H1 (cell line): Measurements from ENCODE around the gene CBS. TPM values are rescaled to one million over a fixed set of nuclear protein-coding genes. Genes with fewer than 3 reads are reported as not detected.

ENCODE experiments used
- CTCF ChIA-PET: fragments of 300-600 bp; sonication (Branson Sonifier 250); formaldehyde crosslinking; loops from one replicate; lab custom pipeline; 2021; ENCODE audit not compliant: partially characterized antibody; lab: Charles Lee
- POLR2A ChIA-PET: fragments of 300-600 bp; sonication (Branson Sonifier 250); formaldehyde crosslinking; loops from one replicate; lab custom pipeline; 2021; ENCODE audit warnings: inconsistent platforms; ENCODE audit not compliant: partially characterized antibody; lab: Charles Lee
- DNase-seq, 2 experiments: peaks; one replicate each; pipeline versions ENCODE4 v3.0.0 to v3.0.0-alpha.2; 2010 to 2022; ENCODE audit warnings: low spot score in 2 of 2, low read depth in 1 of 2, mixed read lengths in 1 of 2
- FAIRE-seq: peaks from 2 replicates; lab custom pipeline; 2011; peaks lifted over from hg19 to GRCh38; lab: Jason Lieb, UNC
- H2AFZ ChIP-seq: 2 replicates; pipeline ENCODE4 v1.8.1; 2012; ENCODE audit warnings: low read length, inconsistent platforms
- H2AK5ac ChIP-seq: 2 replicates; pipeline ENCODE4 v1.6.1; 2013; ENCODE audit warnings: low read depth, low read length
- H2BK120ac ChIP-seq: replicated peaks from 2 replicates; pipeline ENCODE3; 2013; ENCODE audit warnings: low read depth, low read length, inconsistent platforms
- H2BK12ac ChIP-seq: 2 replicates; pipeline ENCODE4 v1.6.1; 2013; ENCODE audit warnings: low read depth, low read length
- H2BK15ac ChIP-seq: 2 replicates; pipeline ENCODE4 v1.6.1; 2013; ENCODE audit warnings: low read length
- H2BK20ac ChIP-seq: 2 replicates; pipeline ENCODE4 v1.6.1; 2013; ENCODE audit warnings: low read length
- H2BK5ac ChIP-seq: 2 replicates; pipeline ENCODE4 v1.6.1; 2013; ENCODE audit warnings: low read depth, low read length
- H3K14ac ChIP-seq: 2 replicates; pipeline ENCODE4 v1.6.1; 2013; ENCODE audit warnings: inconsistent platforms; ENCODE audit not compliant: insufficient read length
- H3K18ac ChIP-seq: 2 replicates; pipeline ENCODE4 v1.6.1; 2013; ENCODE audit warnings: low read length; ENCODE audit errors: extremely low read depth
- H3K23ac ChIP-seq: 2 replicates; pipeline ENCODE4 v1.6.1; 2013; ENCODE audit warnings: inconsistent platforms; ENCODE audit not compliant: insufficient read length
- H3K23me2 ChIP-seq: 2 replicates; pipeline ENCODE4 v1.6.1; 2013; ENCODE audit warnings: low read depth, low read length
- H3K27ac ChIP-seq: 2 replicates; pipeline ENCODE4 v1.6.1; 2011; ENCODE audit warnings: low read depth, low read length, inconsistent platforms
- H3K27me3 ChIP-seq, 4 experiments: replicated peaks in 1 of 4; 1 replicate in 1 of 4; 2 replicates in 3 of 4; pipeline versions ENCODE4 v1.6.1 to v1.8.1; 2011 to 2013; ENCODE audit warnings: low read length in 3 of 4, mild to moderate bottlenecking in 3 of 4, inconsistent platforms in 2 of 4, mixed read lengths in 2 of 4, moderate library complexity in 1 of 4; ENCODE audit not compliant: control insufficient read depth in 3 of 4, insufficient read depth in 3 of 4; ENCODE audit errors: extremely low read depth in 1 of 4
- H3K36me3 ChIP-seq, 4 experiments: 2 replicates each; pipeline versions ENCODE4 v1.6.1 to v1.8.1; 2011 to 2013; ENCODE audit warnings: mild to moderate bottlenecking in 4 of 4, low read length in 3 of 4, moderate library complexity in 2 of 4, control low read depth in 1 of 4, inconsistent platforms in 1 of 4; ENCODE audit not compliant: insufficient read depth in 4 of 4, control insufficient read depth in 2 of 4
- H3K4ac ChIP-seq: replicated peaks from 2 replicates; pipeline ENCODE3; 2013; ENCODE audit warnings: low read length, low read depth, mixed read lengths, inconsistent platforms; ENCODE audit not compliant: insufficient read length
- H3K4me1 ChIP-seq, 4 experiments: replicated peaks in 1 of 4; 1 replicate in 1 of 4; 2 replicates in 3 of 4; pipeline versions ENCODE4 v1.6.1 to v1.8.1; 2011 to 2013; ENCODE audit warnings: low read length in 3 of 4, inconsistent platforms in 2 of 4, mixed read lengths in 1 of 4; ENCODE audit not compliant: insufficient read depth in 4 of 4, control insufficient read depth in 3 of 4
- H3K4me2 ChIP-seq, 2 experiments: 2 replicates each; pipeline versions ENCODE4 v1.6.1 to v1.8.1; 2011 to 2013; ENCODE audit warnings: low read depth in 2 of 2, low read length in 2 of 2, control low read depth in 1 of 2, inconsistent platforms in 1 of 2, mild to moderate bottlenecking in 1 of 2; ENCODE audit not compliant: insufficient read depth in 1 of 2
- H3K4me3 ChIP-seq, 4 experiments: fragments of 200-600, 300-600 bp in 1 of 4; sonication (generic), shearing (Covaris generic), sonication (Bioruptor Twin) in 1 of 4; 2 replicates each; pipeline versions ENCODE4 v1.5.1 to v1.8.1; 2011 to 2016; ENCODE audit warnings: low read length in 4 of 4, low read depth in 3 of 4, control low read depth in 2 of 4, inconsistent platforms in 2 of 4, mild to moderate bottlenecking in 2 of 4, mixed read lengths in 1 of 4, moderate library complexity in 1 of 4; ENCODE audit not compliant: insufficient read depth in 2 of 4; ENCODE audit errors: extremely low read depth in 1 of 4
- H3K56ac ChIP-seq: replicated peaks from 2 replicates; pipeline ENCODE3; 2013; ENCODE audit warnings: low read depth, mild to moderate bottlenecking, mixed read lengths, low read length, inconsistent platforms; ENCODE audit not compliant: insufficient read length
- H3K79me1 ChIP-seq: 2 replicates; pipeline ENCODE4 v1.6.1; 2013; ENCODE audit warnings: low read depth, low read length, control low read depth
- H3K79me2 ChIP-seq, 2 experiments: 2 replicates each; pipeline versions ENCODE4 v1.6.1 to v1.8.1; 2012 to 2013; ENCODE audit warnings: low read length in 2 of 2, mild to moderate bottlenecking in 2 of 2, inconsistent platforms in 1 of 2; ENCODE audit not compliant: insufficient read depth in 2 of 2, control insufficient read depth in 1 of 2
- H3K9ac ChIP-seq, 4 experiments: replicated peaks in 1 of 4; 1 replicate in 1 of 4; 2 replicates in 3 of 4; pipeline versions ENCODE4 v1.6.1 to v1.8.1; 2011 to 2013; ENCODE audit warnings: low read depth in 3 of 4, low read length in 3 of 4, control low read depth in 2 of 4, mild to moderate bottlenecking in 2 of 4, moderate library complexity in 2 of 4, inconsistent platforms in 1 of 4; ENCODE audit errors: extremely low read depth in 1 of 4
- H3K9me3 ChIP-seq, 2 experiments: 2 replicates each; pipeline versions ENCODE4 v1.6.1 to v1.8.1; 2012 to 2013; ENCODE audit warnings: mild to moderate bottlenecking in 2 of 2, moderate library complexity in 2 of 2, control low read depth in 1 of 2, inconsistent platforms in 1 of 2, low read depth in 1 of 2, low read length in 1 of 2, mixed read lengths in 1 of 2; ENCODE audit not compliant: insufficient read depth in 2 of 2
- H4K20me1 ChIP-seq, 2 experiments: replicated peaks in 1 of 2; 2 replicates each; pipeline versions ENCODE3 to v1.8.1; 2011 to 2013; ENCODE audit warnings: inconsistent platforms in 2 of 2, low read length in 2 of 2, mild to moderate bottlenecking in 1 of 2; ENCODE audit not compliant: insufficient read depth in 2 of 2, control insufficient read depth in 1 of 2
- H4K5ac ChIP-seq: 2 replicates; pipeline ENCODE4 v1.6.1; 2013; ENCODE audit warnings: low read length, low read depth, mixed read lengths, inconsistent platforms; ENCODE audit not compliant: insufficient read length
- H4K8ac ChIP-seq: 2 replicates; pipeline ENCODE4 v1.8.0; 2013; ENCODE audit warnings: mild to moderate bottlenecking, moderate library complexity, low read length, inconsistent platforms; ENCODE audit not compliant: insufficient read depth; ENCODE audit errors: extremely low read depth
- H4K91ac ChIP-seq: replicated peaks from 2 replicates; pipeline ENCODE3; 2013; ENCODE audit warnings: low read length, mixed read lengths, inconsistent platforms; ENCODE audit not compliant: insufficient read length
- EZH2 ChIP-seq: fragments of 200-600 bp; sonication (generic); IDR thresholded peaks from 2 replicates; pipeline ENCODE4 v1.7.1; 2012; ENCODE audit warnings: low read depth, mild to moderate bottlenecking, moderate library complexity, low read length, inconsistent platforms; ENCODE audit not compliant: severe bottlenecking
- GABPA ChIP-seq: IDR thresholded peaks from 2 replicates; pipeline ENCODE4 v1.6.1; 2011; ENCODE audit warnings: mild to moderate bottlenecking, low read length, moderate library complexity, borderline replicate concordance; ENCODE audit not compliant: insufficient read depth
- RXRA ChIP-seq: IDR thresholded peaks from 2 replicates; pipeline ENCODE4 v1.6.1; 2011; ENCODE audit warnings: low read depth, mild to moderate bottlenecking, low read length, moderate library complexity; ENCODE audit not compliant: insufficient read depth
- SP4 ChIP-seq: IDR thresholded peaks from 2 replicates; pipeline ENCODE4 v1.6.1; 2012; ENCODE audit warnings: low read length, inconsistent platforms
- WGBS, 2 experiments: shearing (Covaris generic) in 1 of 2; methylation state at CpG; one replicate each; pipeline versions ENCODE4 v1.1.6 to v1.1.7; 2013 to 2015; ENCODE audit warnings: low lambda C conversion rate in 2 of 2, mixed read lengths in 2 of 2, inconsistent platforms in 1 of 2, low coverage in 1 of 2, missing lambda C conversion rate in 1 of 2; ENCODE audit not compliant: insufficient replicate concordance in 2 of 2, insufficient coverage in 1 of 2, insufficient read length in 1 of 2; ENCODE audit errors: extremely low coverage in 1 of 2, missing lambda C conversion rate in 1 of 2; 5-methylcytosine and 5-hydroxymethylcytosine counted together
- polyA plus RNA-seq, 7 experiments: library from polyadenylated mRNA; depleted of rRNA in 3 of 7; stranded (reverse) in 5 of 7; unstranded in 2 of 7; fragments of >200 nt in 5 of 7; fragments of 200-250 nt in 2 of 7; gene quantifications; 1 replicate in 5 of 7; 2 replicates in 1 of 7; 4 replicates in 1 of 7; pipeline versions ENCODE4 v1.2.1 to v1.2.3, GENCODE V29; 2011 to 2013; ENCODE audit warnings: missing spikeins in 2 of 7, mixed read lengths in 2 of 7
- total RNA-seq: library from RNA; stranded (reverse); fragmentation: NEBNext Ultra II Directional; extraction: Animal tissue kit (Norgen Biotek cat#: 25700); gene quantifications from 2 replicates; pipeline ENCODE4 v1.2.1, GENCODE V29; 2021

CBS gene
- total and polyA plus RNA-seq, 2 of the 8 experiments (the other 6 are each of a cell fraction or from before 2014, with no cell fraction given) = 114 to 455 TPM

- Histone ChIP-seq H2BK120ac (no peak overlapping the region), H4K91ac (no peak overlapping the region), H4K20me1 (no peaks in the 10 kb centered on the region), H2BK5ac (no peak overlapping the region), H3K18ac (no peak overlapping the region), H4K5ac (no peak overlapping the region), H2BK20ac (no peak overlapping the region), H4K8ac (no peak overlapping the region), H2BK15ac (no peak overlapping the region), H3K4me1 (no peaks in the 10 kb centered on the region), H3K23me2 (no peaks in the 10 kb centered on the region), H3K27ac (no peak overlapping the region), H3K79me2 (no peaks in the 10 kb centered on the region), H3K14ac (no peak overlapping the region), H3K4me3 (no peak overlapping the region), H3K79me1 (peaks cover 2% of the 10 kb centered on the region; the same call in 1 of the 2 replicates), H3K9me3 (no peaks in the 10 kb centered on the region), H3K4ac (no peak overlapping the region), H3K56ac (no peak overlapping the region), H2AFZ (no peak overlapping the region), H3K27me3 (no peaks in the 10 kb centered on the region), H2AK5ac (no peak overlapping the region), H3K4me2 (no peak overlapping the region), H3K9ac (no peak overlapping the region), H3K23ac (no peak overlapping the region), H3K36me3 (peaks cover 7 to 34% (median 14%) of the 10 kb centered on the region in 4 experiments; a peak in 6 of 8 replicates), H2BK12ac (no peak overlapping the region)
- DNase-seq (no peak), FAIRE-seq (no peak)
- CTCF ChIA-PET = no interaction called here
- WGBS, 2 experiments = 87% methylated on average over 13 of the region's 13 CpGs; no CpG with 5 or more reads in 1 of the 2 experiments
- POLR2A ChIA-PET = no interaction called here
- TF ChIP-seq EZH2 (no peak), SP4 (no peak), GABPA (no peak), RXRA (no peak)
Observed at GRCh38 chr21:43015906-43016540, 59.6 kb downstream of the CBS start.
